HG03442 (cell line): ENCODE measurements around the gene SRSF10.

Source experiments
- ATAC-seq: cut with Tn5 transposase; IDR thresholded peaks from one replicate; pipeline ENCODE4 v1.9.1; 2021; ENCODE audit warnings: mild to moderate bottlenecking, moderate library complexity; ENCODE audit not compliant: unreplicated experiment

SRSF10 gene

DNA sequence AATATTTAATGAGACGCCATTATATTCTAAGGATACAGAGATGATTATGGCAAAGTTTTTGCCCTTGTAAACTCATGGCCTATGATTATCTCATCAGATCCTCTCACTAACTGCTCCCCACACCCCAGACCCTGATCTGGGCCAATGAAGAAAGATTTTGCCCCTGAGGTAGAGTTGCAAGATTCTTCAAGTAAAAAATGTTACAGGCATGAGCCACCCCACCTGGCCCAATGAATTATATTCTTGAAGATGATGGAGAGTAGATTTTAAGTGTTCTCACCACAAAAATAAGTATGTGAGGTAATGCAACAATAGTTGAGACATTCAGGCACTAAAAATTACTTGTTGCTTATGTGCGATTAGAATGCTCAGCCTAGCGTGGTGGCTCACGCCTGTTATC is 65.2 kb downstream of the SRSF10 start:
- no peak for ATAC-seq
